Endothelial cell of umbilical vein (primary cell): ENCODE measurements around the gene P4HB.

Source experiments
- EZH2 ChIP-seq: IDR thresholded peaks from 2 replicates; pipeline ENCODE4 v1.6.1; 2012; ENCODE audit warnings: borderline replicate concordance, low read depth, mild to moderate bottlenecking, moderate library complexity, low read length, inconsistent platforms; ENCODE audit not compliant: severe bottlenecking
- FOS ChIP-seq: IDR thresholded peaks from 2 replicates; pipeline ENCODE4 v1.6.1; 2011; ENCODE audit warnings: mild to moderate bottlenecking, low read length, moderate library complexity, borderline replicate concordance; ENCODE audit not compliant: insufficient read depth
- JUN ChIP-seq: IDR thresholded peaks from 2 replicates; pipeline ENCODE4 v1.6.1; 2011; ENCODE audit warnings: borderline replicate concordance, low read depth; ENCODE audit not compliant: insufficient read length, insufficient read depth
- MYC ChIP-seq: IDR thresholded peaks from one replicate; pipeline ENCODE4 v1.6.1; 2011; ENCODE audit warnings: mild to moderate bottlenecking, low read depth, low read length
- POLR2A ChIP-seq: IDR thresholded peaks from 2 replicates; pipeline ENCODE4 v1.6.1; 2012; ENCODE audit warnings: low read depth, mild to moderate bottlenecking, control low read depth, low read length
- POLR2AphosphoS5 ChIP-seq: IDR thresholded peaks from 2 replicates; pipeline ENCODE4 v1.6.1; 2012; ENCODE audit warnings: low read depth, mild to moderate bottlenecking, control low read depth, low read length, moderate library complexity; ENCODE audit not compliant: insufficient read depth
- TF ChIP-seq, protein P1 (sequence below), 2 donors: IDR thresholded peaks; 1 replicate in 1 of 2; 2 replicates in 1 of 2; pipeline ENCODE4 v1.5.1; 2011; ENCODE audit warnings: low read length in 2 of 2, mild to moderate bottlenecking in 2 of 2, moderate library complexity in 2 of 2, control low read depth in 1 of 2, inconsistent platforms in 1 of 2, low read depth in 1 of 2; ENCODE audit not compliant: insufficient read depth in 1 of 2; ENCODE audit errors: extremely low read depth in 1 of 2
- TF ChIP-seq, protein P2 (sequence below): IDR thresholded peaks from 2 replicates; pipeline ENCODE4 v1.6.1; 2011; ENCODE audit not compliant: insufficient read depth, insufficient read length

DNA sequence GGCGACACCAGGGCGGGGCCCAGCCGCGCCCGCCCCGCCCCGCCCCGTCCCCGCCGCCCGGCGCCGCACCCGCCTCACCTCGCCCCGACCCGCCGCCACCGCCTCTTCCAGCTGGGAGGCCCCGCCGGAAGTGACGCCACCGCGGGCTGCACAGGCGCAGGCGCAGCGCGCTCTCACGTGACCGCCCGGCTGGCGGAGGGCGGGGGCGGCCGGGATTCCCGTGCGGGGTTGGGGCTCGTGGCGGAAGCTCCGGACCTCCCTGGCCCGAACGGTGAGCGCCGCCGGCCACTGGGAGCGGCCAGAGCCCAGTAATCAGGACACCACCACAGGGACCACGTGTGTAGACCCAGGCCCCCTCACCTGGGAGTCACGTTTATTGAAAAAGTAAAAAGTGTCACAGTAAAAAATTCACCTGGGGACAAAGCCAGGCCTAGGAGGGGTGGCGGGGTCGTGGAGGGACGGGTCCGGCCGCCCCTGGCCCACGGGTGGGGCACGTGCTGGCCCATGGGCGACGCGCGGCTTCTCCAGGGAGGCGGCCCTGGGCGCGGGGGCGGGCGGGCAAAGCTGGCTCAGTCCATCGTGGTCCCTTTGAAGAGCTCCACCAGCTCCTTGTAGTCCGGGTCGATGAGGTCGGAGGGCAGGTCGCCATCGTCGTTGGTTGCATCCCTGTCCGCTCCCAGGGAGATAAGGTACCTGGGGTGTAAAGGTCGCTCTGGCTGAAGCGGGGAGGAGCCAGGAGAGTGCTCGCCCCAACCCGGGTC, 27.0 kb downstream of the P4HB start, which contains the start of gene MCRIP1:
- TF ChIP-seq POLR2AphosphoS5 (peak; percentile 83), EZH2 (no peak), POLR2A (peak; percentile 82), MYC (no peak), FOS (no peak), JUN (no peak)
- TF ChIP-seq, protein P1, sequence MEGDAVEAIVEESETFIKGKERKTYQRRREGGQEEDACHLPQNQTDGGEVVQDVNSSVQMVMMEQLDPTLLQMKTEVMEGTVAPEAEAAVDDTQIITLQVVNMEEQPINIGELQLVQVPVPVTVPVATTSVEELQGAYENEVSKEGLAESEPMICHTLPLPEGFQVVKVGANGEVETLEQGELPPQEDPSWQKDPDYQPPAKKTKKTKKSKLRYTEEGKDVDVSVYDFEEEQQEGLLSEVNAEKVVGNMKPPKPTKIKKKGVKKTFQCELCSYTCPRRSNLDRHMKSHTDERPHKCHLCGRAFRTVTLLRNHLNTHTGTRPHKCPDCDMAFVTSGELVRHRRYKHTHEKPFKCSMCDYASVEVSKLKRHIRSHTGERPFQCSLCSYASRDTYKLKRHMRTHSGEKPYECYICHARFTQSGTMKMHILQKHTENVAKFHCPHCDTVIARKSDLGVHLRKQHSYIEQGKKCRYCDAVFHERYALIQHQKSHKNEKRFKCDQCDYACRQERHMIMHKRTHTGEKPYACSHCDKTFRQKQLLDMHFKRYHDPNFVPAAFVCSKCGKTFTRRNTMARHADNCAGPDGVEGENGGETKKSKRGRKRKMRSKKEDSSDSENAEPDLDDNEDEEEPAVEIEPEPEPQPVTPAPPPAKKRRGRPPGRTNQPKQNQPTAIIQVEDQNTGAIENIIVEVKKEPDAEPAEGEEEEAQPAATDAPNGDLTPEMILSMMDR (IDR thresholded peaks at IDR 0.05; ENCODE audit: extremely low read depth in 1 of 2, insufficient read depth in 1 of 2, low read depth in 1 of 2, low read length in 2 of 2), result no peak
- TF ChIP-seq, protein P2, sequence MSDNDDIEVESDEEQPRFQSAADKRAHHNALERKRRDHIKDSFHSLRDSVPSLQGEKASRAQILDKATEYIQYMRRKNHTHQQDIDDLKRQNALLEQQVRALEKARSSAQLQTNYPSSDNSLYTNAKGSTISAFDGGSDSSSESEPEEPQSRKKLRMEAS, result peak; percentile 70
